Measurements from ENCODE around the gene RIIAD1.
"Not testable (repeated sequence)": the region's sequence is repeated elsewhere in the genome, so short reads cannot be mapped to it uniquely, and the experiment has no call there.

The RIIAD1 gene

GRCh38 chr1:151720974-151721787 lies at the start of gene RIIAD1:
Gene RIIAD1 (plus strand): TSS chr1:151721522. CDS start chr1:151721537, 15 bp downstream.
- DNase-seq, result peak in 1 of 4 experiments; percentile 25

DNA sequence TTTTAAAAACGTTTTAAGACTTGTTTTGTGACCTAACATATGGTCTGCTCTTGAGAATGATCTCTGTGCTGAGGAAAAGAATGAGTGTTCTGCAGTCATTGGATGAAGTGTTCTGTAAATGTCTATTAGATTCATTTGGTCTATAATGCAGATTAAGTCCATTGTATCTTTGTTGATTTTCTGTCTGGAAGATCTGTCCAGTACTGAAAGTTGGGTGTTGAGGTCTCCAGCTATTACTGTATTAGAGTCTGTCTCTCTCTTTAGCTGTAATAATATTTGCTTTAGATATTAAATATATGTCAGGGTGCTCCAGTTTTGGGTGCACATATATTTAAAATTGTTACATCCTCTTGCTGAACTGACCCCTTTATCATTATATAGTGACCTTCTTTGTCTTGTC lies 47.9 kb upstream of the RIIAD1 start:
- DNase-seq, result no peak

DNA sequence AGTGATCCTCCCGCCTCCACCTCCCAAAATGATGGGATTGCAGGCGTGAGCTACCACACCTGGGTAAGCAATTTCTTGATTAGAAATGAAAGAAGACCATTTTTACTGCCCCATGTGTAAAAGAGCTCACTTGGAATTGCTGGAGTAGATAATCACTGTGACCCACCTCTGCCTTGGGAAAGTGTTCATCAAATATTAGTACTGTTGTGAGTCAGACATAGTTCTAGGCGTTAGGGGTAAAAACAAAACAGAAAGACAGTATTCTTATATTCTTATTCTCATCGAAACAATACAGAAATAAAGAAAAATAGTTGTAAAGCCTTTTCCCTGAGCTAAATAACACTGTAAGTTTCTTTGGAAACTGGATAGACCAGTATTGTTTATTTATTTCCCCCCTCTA lies 40.9 kb upstream of the RIIAD1 start:
- no peak for DNase-seq

DNA sequence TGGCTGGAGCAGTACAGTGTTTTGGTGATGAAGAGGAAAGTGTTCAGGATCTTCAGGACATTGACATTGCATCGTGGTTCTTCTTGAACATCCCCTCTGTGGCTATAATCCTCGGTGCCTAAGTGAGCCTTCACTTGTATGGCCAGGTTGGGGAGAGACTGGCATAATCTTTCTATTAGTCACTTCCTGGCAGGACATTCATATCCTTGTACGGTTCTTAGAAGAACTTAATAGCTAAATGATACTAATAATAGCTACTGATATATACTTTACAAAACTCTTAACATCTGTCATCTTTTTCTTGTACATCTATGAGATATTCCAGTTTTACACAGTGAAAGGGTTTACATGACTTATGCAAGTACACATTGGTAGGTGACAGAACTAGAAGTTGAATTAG lies 40.5 kb upstream of the RIIAD1 start:
- no peak for DNase-seq

- DNase-seq, result no peak
These were observed 39.4 kb upstream of the RIIAD1 start for GRCh38 chr1:151681923-151682322.

- not testable (repeated sequence) for DNase-seq
These were observed 38.4 kb upstream of the RIIAD1 start for GRCh38 chr1:151682901-151683300.

DNA sequence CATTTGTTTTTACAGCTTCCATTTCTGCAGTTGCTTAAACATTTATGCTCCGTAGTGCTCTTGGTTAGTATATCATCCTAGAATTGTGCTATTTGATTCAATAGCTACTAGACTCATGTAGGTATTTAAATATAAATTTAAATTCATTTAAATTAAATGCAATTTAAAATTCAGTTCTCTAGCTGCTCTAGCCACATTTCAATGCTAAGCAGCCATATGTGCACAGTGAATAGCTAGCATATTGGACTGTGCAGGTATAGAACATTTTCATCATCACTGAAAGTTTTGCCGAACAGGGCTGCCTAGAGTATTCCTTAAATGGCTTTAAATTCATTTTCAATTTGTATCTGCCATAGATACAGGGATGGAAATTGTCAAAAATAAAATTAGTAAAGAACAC lies 37.2 kb upstream of the RIIAD1 start:
- no peak for DNase-seq

- no peak for DNase-seq
These were observed 34.8 kb upstream of the RIIAD1 start for GRCh38 chr1:151686561-151686960.

DNA sequence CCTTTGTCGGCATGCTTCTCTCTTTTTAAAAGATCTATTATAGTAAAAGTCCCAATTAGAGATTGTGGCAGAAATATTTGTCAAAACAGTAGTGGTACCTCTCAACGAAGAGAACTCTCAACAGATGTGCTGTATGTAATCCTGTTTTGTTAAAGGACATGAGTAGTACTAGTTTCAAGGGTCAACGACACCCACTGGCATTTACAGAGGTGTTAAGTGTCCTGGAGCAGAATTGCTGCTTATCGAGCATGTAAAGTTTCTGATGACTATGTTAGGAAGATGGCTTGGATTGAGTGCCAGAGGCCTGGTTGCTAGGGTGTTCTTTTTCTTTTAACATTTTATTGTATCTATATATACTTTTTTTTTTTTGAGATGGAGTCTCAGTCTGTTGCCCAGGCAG lies 31.8 kb upstream of the RIIAD1 start:
- no peak for DNase-seq

GRCh38 chr1:151692226-151692625 lies 29.1 kb upstream of the RIIAD1 start:
- DNase-seq, result no peak

DNA sequence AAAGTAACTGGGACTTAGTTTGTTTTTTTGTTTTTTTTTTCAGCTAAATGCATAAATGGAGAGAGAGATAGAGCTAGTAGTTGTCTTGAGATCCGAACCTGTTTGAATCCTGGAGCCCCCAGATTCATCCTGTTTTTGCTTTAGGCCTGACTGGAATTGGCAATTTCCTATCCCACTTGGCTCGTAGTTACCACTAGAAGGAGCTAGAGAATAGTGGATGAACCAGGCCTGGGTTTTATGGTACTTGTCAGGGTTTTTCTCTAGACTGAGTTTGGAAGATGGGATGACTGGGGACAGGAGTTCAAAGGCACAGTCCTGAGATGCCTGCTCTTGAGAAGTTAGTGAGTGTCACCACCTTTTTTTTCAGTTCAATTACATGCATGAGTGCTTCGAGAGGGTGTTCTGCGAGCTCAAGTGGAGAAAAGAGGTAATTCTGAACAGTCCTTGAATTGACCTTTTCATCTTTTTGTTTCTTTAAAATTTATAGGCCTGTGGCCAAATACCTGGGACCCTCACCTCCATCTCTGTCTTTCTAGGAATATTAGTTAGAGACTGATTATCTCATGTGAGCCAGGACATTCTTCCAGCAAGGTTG lies 28.2 kb upstream of the RIIAD1 start:
- no peak for DNase-seq

DNA sequence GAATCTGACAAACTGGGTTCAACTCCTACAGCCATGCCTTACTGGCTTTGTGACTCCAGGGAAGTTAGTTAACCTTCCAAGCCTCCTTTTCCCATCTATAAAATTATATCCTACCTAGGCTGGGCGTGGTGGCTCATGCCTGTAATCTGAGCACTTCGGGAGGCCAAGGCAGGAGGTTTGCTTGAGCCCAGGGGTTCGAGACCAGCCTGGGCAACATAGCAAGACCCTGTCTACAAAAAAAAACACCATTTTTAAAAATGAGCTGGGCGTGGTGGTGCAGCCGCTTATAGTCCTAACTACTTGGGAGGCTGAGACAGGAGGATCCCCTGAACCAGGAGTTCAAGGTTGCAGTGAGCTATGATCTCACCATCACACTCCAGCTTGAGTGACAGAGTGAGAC lies 19.8 kb upstream of the RIIAD1 start:
- DNase-seq, result no peak

DNA sequence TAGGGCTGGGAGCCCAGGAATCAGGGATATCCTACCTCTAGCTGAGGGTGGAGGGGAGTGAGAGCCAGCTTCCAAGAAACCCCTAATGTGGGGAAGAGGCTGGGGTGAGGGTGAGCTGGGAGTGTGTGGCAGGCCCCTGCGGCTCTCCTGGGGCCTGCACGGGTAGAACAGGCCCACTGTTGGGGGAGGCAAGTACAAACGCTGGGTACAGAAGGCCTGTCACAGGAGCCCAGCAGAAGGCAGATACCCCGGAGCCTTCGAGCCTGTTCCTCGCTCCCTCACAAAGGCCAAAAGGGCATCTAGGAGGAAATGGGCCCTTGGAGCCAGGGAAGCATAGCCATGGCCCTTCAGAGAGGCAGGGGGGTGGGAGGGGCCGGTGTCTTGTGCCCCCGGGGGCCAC lies 18.4 kb upstream of the RIIAD1 start:
- no peak for DNase-seq

DNA sequence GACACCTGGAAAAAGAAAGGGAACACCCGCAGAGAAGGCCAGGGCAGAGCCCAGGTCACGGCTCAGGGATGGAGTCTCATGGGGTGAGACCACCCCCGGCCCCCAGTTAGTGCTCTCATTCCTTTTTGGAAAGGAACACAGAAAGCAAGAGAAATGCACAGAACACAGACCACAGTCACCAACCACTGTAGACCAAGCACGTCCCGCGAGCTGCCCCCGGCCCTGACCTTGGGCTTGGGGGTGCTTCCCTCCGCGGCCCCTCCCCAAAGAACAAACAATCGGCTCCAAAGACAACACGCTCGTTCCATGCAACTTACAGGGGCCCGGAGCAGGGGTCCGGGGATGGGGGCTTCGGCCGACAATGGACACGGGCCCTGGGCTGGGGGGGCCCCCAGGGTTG lies 17.5 kb upstream of the RIIAD1 start:
- DNase-seq, result no peak

DNA sequence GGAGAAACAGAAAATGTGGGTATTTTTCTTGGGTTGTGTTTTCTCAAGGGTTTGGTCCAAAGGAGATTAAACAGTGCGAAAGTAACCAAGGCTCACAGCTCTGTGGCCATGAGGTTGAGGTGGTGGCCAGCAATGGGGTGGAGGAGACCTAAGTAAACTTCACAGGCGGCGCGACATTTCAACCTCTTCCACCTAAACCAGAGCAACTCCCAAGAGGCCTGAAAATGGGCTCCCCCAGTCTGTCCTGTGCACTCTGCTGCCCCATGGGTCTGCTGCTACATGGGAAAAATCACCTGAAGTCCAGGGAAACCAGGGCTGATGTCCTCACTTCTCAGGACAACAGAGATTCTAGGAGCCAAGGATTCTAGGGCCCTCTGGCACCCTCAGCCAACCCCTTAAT lies 17.1 kb upstream of the RIIAD1 start:
- DNase-seq, result no peak

DNA sequence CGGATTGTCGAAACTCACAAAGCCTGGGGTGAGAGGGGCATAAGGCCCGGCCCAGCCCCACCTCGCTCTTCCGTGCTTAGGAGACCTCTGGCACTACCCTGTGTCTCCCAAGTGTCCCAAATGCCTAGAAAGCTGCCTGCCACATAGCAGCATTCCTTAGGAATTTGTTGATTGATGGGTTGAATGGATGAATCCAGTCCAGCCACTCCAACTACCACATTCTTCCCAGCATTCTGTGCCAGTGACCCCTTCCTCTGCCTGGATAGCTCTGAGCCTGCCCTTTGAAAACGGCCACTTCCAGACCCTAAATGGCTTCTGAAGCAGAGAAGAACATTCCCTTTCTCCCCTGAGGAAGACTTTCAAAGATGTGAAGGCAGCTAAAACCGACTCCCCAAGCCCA lies 16.2 kb upstream of the RIIAD1 start:
- DNase-seq, result no peak

DNA sequence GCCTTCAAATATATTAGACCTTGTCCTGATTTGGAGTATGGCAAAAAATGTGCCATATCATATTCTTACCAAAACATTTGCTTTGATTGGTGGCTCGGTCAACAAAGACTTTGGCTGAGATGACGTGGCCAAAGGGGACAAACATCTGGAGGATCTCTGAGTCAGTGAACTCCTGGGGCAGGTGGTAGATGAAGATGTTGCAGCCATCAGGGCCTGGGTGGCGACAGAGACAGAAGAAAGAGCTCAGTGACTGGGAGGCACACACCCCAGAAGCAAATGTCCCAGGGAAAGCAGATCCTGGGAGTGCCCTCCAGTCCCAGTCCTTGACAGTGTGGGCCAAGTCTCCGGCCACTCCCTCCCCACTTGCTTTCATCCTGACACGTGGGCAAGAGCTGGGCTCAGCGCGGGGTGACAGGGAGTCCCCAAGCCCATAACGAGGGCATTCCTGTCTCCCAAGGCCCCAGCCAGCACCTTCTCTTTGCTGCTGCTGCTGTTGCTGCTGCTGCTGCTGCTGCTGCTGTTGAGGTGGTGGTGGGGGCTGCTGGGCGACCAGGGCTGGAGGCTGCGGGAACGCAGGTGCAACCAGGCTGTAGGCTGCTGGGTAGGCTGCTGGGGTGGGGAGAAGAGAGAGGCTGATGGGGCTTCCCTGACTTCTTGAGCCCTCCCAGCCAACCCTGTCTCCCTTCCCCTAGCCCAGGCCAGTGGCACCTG lies 15.4 kb upstream of the RIIAD1 start:
- no peak for DNase-seq

- no peak for DNase-seq
These were observed 14.6 kb upstream of the RIIAD1 start for GRCh38 chr1:151706464-151707415.

GRCh38 chr1:151707541-151708065 lies 13.7 kb upstream of the RIIAD1 start:
- DNase-seq, result no peak

- DNase-seq, result no peak
These were observed 12.4 kb upstream of the RIIAD1 start for GRCh38 chr1:151708891-151709290.

GRCh38 chr1:151710187-151710840 lies 11.0 kb upstream of the RIIAD1 start:
- DNase-seq, result no peak
